HUES6 (cell line): ENCODE results near the gene ACR.

Experiments
- H3K27ac ChIP-seq: 2 replicates; pipeline ENCODE4 v1.7.0; 2013; ENCODE audit warnings: low read depth, mild to moderate bottlenecking, low read length, inconsistent platforms
- H3K27me3 ChIP-seq: 2 replicates; pipeline ENCODE4 v1.6.1; 2013; ENCODE audit warnings: low read length; ENCODE audit not compliant: control insufficient read depth, insufficient read depth
- H3K36me3 ChIP-seq: 2 replicates; pipeline ENCODE4 v1.6.1; 2013; ENCODE audit warnings: low read length; ENCODE audit not compliant: control insufficient read depth, insufficient read depth
- H3K4me1 ChIP-seq: 2 replicates; pipeline ENCODE4 v1.6.1; 2013; ENCODE audit warnings: low read length; ENCODE audit not compliant: control insufficient read depth, insufficient read depth
- H3K4me3 ChIP-seq: 2 replicates; pipeline ENCODE4 v1.5.1; 2013; ENCODE audit warnings: low read depth, low read length
- H3K9ac ChIP-seq: one replicate; pipeline ENCODE4 v1.6.1; 2013; ENCODE audit warnings: mild to moderate bottlenecking, low read length
- H3K9me3 ChIP-seq: 2 replicates; pipeline ENCODE4 v1.6.1; 2013; ENCODE audit warnings: low read depth, low read length; ENCODE audit not compliant: control insufficient read depth, insufficient read depth

The ACR gene

GRCh38 chr22:50703726-50704509 is 34.1 kb upstream of the ACR start:
- Histone ChIP-seq H3K36me3 (no peaks in the 10 kb centered on the region), H3K9ac (no peak overlapping the region), H3K27ac (no peak overlapping the region), H3K9me3 (no peaks in the 10 kb centered on the region), H3K4me3 (no peak overlapping the region), H3K27me3 (peaks cover 12% of the 10 kb centered on the region), H3K4me1 (peaks cover 9% of the 10 kb centered on the region; the same call in 1 of the 2 replicates)

- peaks cover 6% of the 10 kb centered on the region; the same call in 1 of the 2 replicates for H3K4me1 ChIP-seq
- peaks cover 5% of the 10 kb centered on the region; the same call in 1 of the 2 replicates for H3K27me3 ChIP-seq
- H3K9me3 ChIP-seq = no peaks in the 10 kb centered on the region
- H3K4me3 ChIP-seq = no peak overlapping the region
- H3K27ac ChIP-seq = no peak overlapping the region
- H3K36me3 ChIP-seq = no peaks in the 10 kb centered on the region
- H3K9ac ChIP-seq = no peak overlapping the region
Observed at GRCh38 chr22:50704510-50705218, 33.3 kb upstream of the ACR start.

GRCh38 chr22:50705219-50705691 is 32.7 kb upstream of the ACR start:
- H3K27me3 ChIP-seq = peaks cover 3% of the 10 kb centered on the region; the same call in 1 of the 2 replicates
- H3K9ac ChIP-seq = no peak overlapping the region
- peaks cover 5% of the 10 kb centered on the region; the same call in 1 of the 2 replicates for H3K4me1 ChIP-seq
- H3K9me3 ChIP-seq = no peaks in the 10 kb centered on the region
- H3K27ac ChIP-seq = no peak overlapping the region
- H3K4me3 ChIP-seq = peak overlapping the region; percentile 33; the same call in 1 of the 2 replicates
- H3K36me3 ChIP-seq = no peaks in the 10 kb centered on the region

GRCh38 chr22:50705851-50706351 is 32.1 kb upstream of the ACR start:
- Histone ChIP-seq H3K4me1 (peaks cover 5% of the 10 kb centered on the region; the same call in 1 of the 2 replicates), H3K27ac (no peak overlapping the region), H3K27me3 (peaks cover 3% of the 10 kb centered on the region; the same call in 1 of the 2 replicates), H3K4me3 (no peak overlapping the region), H3K9ac (no peak overlapping the region), H3K9me3 (no peaks in the 10 kb centered on the region), H3K36me3 (no peaks in the 10 kb centered on the region)

- H3K27me3 ChIP-seq = peaks cover 3% of the 10 kb centered on the region; the same call in 1 of the 2 replicates
- no peak overlapping the region for H3K4me3 ChIP-seq
- no peak overlapping the region for H3K9ac ChIP-seq
- peaks cover 5% of the 10 kb centered on the region; the same call in 1 of the 2 replicates for H3K4me1 ChIP-seq
- no peak overlapping the region for H3K27ac ChIP-seq
- H3K9me3 ChIP-seq = no peaks in the 10 kb centered on the region
- no peaks in the 10 kb centered on the region for H3K36me3 ChIP-seq
Observed at GRCh38 chr22:50706481-50707125, 31.4 kb upstream of the ACR start.

GRCh38 chr22:50708474-50708873 is 29.5 kb upstream of the ACR start:
- no peaks in the 10 kb centered on the region for H3K36me3 ChIP-seq
- no peak overlapping the region for H3K9ac ChIP-seq
- H3K4me1 ChIP-seq = peaks cover 5% of the 10 kb centered on the region; the same call in 1 of the 2 replicates
- H3K27ac ChIP-seq = no peak overlapping the region
- H3K27me3 ChIP-seq = peaks cover 3% of the 10 kb centered on the region; the same call in 1 of the 2 replicates
- H3K9me3 ChIP-seq = no peaks in the 10 kb centered on the region
- H3K4me3 ChIP-seq = no peak overlapping the region

- Histone ChIP-seq H3K4me3 (no peak overlapping the region), H3K9ac (no peak overlapping the region), H3K27me3 (peaks cover 3% of the 10 kb centered on the region; the same call in 1 of the 2 replicates), H3K36me3 (no peaks in the 10 kb centered on the region), H3K27ac (no peak overlapping the region), H3K9me3 (no peaks in the 10 kb centered on the region), H3K4me1 (peaks cover 5% of the 10 kb centered on the region; the same call in 1 of the 2 replicates)
Observed at GRCh38 chr22:50708996-50709395, 29.0 kb upstream of the ACR start.

- Histone ChIP-seq H3K9ac (no peak overlapping the region), H3K36me3 (no peaks in the 10 kb centered on the region), H3K4me3 (no peak overlapping the region), H3K27ac (no peak overlapping the region), H3K9me3 (no peaks in the 10 kb centered on the region), H3K4me1 (no peaks in the 10 kb centered on the region), H3K27me3 (peaks cover 3% of the 10 kb centered on the region; the same call in 1 of the 2 replicates)
Observed at GRCh38 chr22:50710221-50710620, 27.8 kb upstream of the ACR start.

GRCh38 chr22:50710886-50711285 is 27.1 kb upstream of the ACR start:
- Histone ChIP-seq H3K4me1 (no peaks in the 10 kb centered on the region), H3K27ac (no peak overlapping the region), H3K4me3 (no peak overlapping the region), H3K9me3 (no peaks in the 10 kb centered on the region), H3K9ac (no peak overlapping the region), H3K36me3 (no peaks in the 10 kb centered on the region), H3K27me3 (peaks cover 4% of the 10 kb centered on the region; the same call in 1 of the 2 replicates)

- Histone ChIP-seq H3K27ac (no peak overlapping the region), H3K27me3 (peaks cover 12% of the 10 kb centered on the region; the same call in 1 of the 2 replicates), H3K9ac (no peak overlapping the region), H3K9me3 (no peaks in the 10 kb centered on the region), H3K4me1 (no peaks in the 10 kb centered on the region), H3K4me3 (no peak overlapping the region), H3K36me3 (no peaks in the 10 kb centered on the region)
Observed at GRCh38 chr22:50711446-50712340, 26.3 kb upstream of the ACR start.
